CD4-positive, alpha-beta memory T cell (primary cell): ENCODE measurements around the gene ANKHD1. TPM values are rescaled to one million over a fixed set of nuclear protein-coding genes. Genes with fewer than 3 reads are reported as not detected.

ENCODE experiments used
- CTCF ChIA-PET: fragments of 350-600 bp; sonication (Branson Sonifier 250); formaldehyde crosslinking; loops from one replicate; lab custom pipeline; 2021; ENCODE audit warnings: inconsistent platforms; ENCODE audit not compliant: partially characterized antibody; lab: Charles Lee
- POLR2A ChIA-PET: fragments of 350-600 bp; sonication (Branson Sonifier 250); formaldehyde crosslinking; loops from one replicate; lab custom pipeline; 2021; ENCODE audit not compliant: partially characterized antibody; lab: Charles Lee
- DNase-seq, 5 donors: peaks; one replicate each; pipeline versions ENCODE4 v3.0.0 to v3.0.0-alpha.2; 2020 to 2022; ENCODE audit warnings: mixed read lengths in 1 of 5
- H3K27ac ChIP-seq: one replicate; pipeline ENCODE4 v1.7.0; 2013; ENCODE audit warnings: low read depth, low read length
- H3K27me3 ChIP-seq: 2 replicates; pipeline ENCODE4 v1.7.0; 2013; ENCODE audit warnings: mild to moderate bottlenecking, low read length, moderate library complexity; ENCODE audit not compliant: insufficient read depth
- H3K36me3 ChIP-seq: 2 replicates; pipeline ENCODE4 v1.7.0; 2013; ENCODE audit warnings: mild to moderate bottlenecking, low read length, moderate library complexity; ENCODE audit not compliant: insufficient read depth
- H3K4me1 ChIP-seq: 2 replicates; pipeline ENCODE4 v1.7.0; 2013; ENCODE audit warnings: mild to moderate bottlenecking, low read length, moderate library complexity; ENCODE audit not compliant: insufficient read depth
- H3K4me3 ChIP-seq, 2 donors: one replicate each; pipeline ENCODE4 v1.7.0; 2013; ENCODE audit warnings: low read length in 2 of 2, mild to moderate bottlenecking in 1 of 2
- H3K9me3 ChIP-seq, 2 donors: one replicate each; pipeline ENCODE4 v1.7.0; 2013; ENCODE audit warnings: low read length in 2 of 2, control low read depth in 1 of 2; ENCODE audit not compliant: control insufficient read depth in 1 of 2
- H3K27ac Mint-ChIP-seq, 7 donors: one replicate each; pipeline ENCODE4 v1.8.0; 2020 to 2021; ENCODE audit warnings: mixed read lengths in 7 of 7, mild to moderate bottlenecking in 6 of 7, inconsistent platforms in 3 of 7, moderate library complexity in 3 of 7
- H3K27me3 Mint-ChIP-seq, 2 donors: one replicate each; pipeline ENCODE4 v1.8.0; 2020 to 2021; ENCODE audit warnings: mixed read lengths in 2 of 2
- H3K36me3 Mint-ChIP-seq, 2 donors: one replicate each; pipeline ENCODE4 v1.8.0; 2020 to 2021; ENCODE audit warnings: mixed read lengths in 2 of 2, inconsistent platforms in 1 of 2, mild to moderate bottlenecking in 1 of 2
- H3K4me1 Mint-ChIP-seq, 4 donors: one replicate each; pipeline ENCODE4 v1.8.0; 2020 to 2021; ENCODE audit warnings: mixed read lengths in 4 of 4, mild to moderate bottlenecking in 1 of 4
- H3K4me3 Mint-ChIP-seq, 8 donors: one replicate each; pipeline ENCODE4 v1.8.0; 2020 to 2021; ENCODE audit warnings: mixed read lengths in 8 of 8, mild to moderate bottlenecking in 7 of 8, moderate library complexity in 6 of 8, inconsistent platforms in 3 of 8
- H3K9me3 Mint-ChIP-seq, 8 donors: one replicate each; pipeline ENCODE4 v1.8.0; 2020 to 2021; ENCODE audit warnings: mixed read lengths in 8 of 8, mild to moderate bottlenecking in 5 of 8, inconsistent platforms in 3 of 8, moderate library complexity in 1 of 8
- intact Hi-C: fragments of 100-400 bp; cut with micrococcal nuclease; formaldehyde crosslinking; loops from one replicate; pipeline ENCODE4 v1.15.1; 2023
- polyA plus RNA-seq, 2 donors: library from polyadenylated mRNA; unstranded; fragments of 300-500 nt; fragmentation: Illumina TruSeq; gene quantifications; one replicate each; pipeline ENCODE4 v1.2.3, GENCODE V29; 2021
- total RNA-seq, 2 experiments: library from RNA; stranded (reverse); gene quantifications; one replicate each; pipeline ENCODE4 v1.2.3, GENCODE V29; 2021

Gene ANKHD1
- total and polyA plus RNA-seq, 4 experiments from 2014 or later = 58.6 to 252 (median 164) TPM

DNA sequence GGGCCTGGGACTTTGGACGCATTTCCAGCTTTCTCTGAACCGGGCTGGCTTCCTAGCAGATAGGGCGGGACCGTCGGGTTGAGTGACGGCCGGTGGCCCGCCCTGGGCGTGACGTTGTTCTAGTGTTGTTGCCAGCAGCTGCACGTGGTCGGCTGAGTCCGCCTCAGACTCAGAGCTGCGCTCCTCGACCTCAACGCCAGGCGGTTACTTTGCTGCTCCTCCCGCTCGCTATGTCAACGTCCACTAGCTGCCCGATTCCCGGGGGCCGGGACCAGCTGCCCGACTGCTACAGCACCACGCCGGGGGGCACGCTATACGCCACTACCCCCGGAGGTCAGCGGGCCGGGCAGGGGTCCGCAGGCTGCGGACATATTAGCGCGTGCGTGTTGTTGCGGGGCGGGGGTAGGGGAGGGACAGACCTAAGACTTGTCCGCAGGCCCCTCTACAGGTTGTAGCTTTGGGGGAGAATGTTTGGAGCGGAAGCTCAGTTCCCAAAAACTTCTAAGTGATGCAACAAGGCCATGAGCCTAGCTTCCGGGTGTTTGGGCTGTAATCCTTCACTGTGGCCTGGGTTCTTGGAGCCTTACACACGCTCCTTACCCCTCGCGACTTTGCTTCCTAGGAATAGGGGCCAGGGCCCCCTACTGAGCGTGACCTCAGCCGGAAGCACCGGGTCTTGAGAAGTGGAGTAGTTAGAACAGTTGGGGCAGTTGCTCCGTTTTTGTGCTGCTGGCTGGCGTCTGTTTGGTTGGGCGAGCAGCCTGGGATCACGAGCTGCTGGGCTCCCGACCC is 146.1 kb downstream of the ANKHD1 start, which contains the start of gene EIF4EBP3:
TSS of gene EIF4EBP3 (plus strand) at position 155 of the 792 bp plus-strand sequence. CDS start at position 231, 76 bp downstream.
- ChIA-PET POLR2A (interaction anchor here (0.6 to 5.3 kb wide), 26 partner anchors 8 to 1069 kb away, joined by 3 to 79 read pairs (median 7); partner anchors contain the start of genes ANKHD1, APBB3, CD14 and HARS1), CTCF (interaction anchor here (0.6 to 3.7 kb wide), 22 partner anchors 9 to 175 kb away, joined by 3 to 49 read pairs (median 6); partner anchors contain the start of genes APBB3, CD14, IK and NDUFA2)
- Histone ChIP-seq H3K27ac (peak within 1 kb of the TSS; percentile 77), H3K36me3 (peaks cover 29% of the 10 kb centered on the region), H3K27me3 (no peaks in the 10 kb centered on the region), H3K4me3 (peak within 1 kb of the TSS; percentile 57 to 76), H3K9me3 (no peaks in the 10 kb centered on the region), H3K4me1 (peaks cover 30% of the 10 kb centered on the region)
- Mint-ChIP-seq H3K4me3 (peak within 1 kb of the TSS; percentile 85 to 93 (median 89)), H3K36me3 (peaks cover 23 to 48% of the 10 kb centered on the region in 2 donors), H3K4me1 (peaks cover 19 to 50% (median 26%) of the 10 kb centered on the region in 4 donors), H3K27ac (peak within 1 kb of the TSS; percentile 91 to 97 (median 97)), H3K27me3 (no peaks in the 10 kb centered on the region), H3K9me3 (peaks cover 0 to 3% (median 0%) of the 10 kb centered on the region in 8 donors)
- intact Hi-C loops = loop anchor here (1.0 kb wide), 4 partner anchors 10 to 100 kb away; partner anchors contain the start of genes APBB3, IK, NDUFA2 and SLC35A4
- peak; percentile 84 to 92 (median 87) for DNase-seq

DNA sequence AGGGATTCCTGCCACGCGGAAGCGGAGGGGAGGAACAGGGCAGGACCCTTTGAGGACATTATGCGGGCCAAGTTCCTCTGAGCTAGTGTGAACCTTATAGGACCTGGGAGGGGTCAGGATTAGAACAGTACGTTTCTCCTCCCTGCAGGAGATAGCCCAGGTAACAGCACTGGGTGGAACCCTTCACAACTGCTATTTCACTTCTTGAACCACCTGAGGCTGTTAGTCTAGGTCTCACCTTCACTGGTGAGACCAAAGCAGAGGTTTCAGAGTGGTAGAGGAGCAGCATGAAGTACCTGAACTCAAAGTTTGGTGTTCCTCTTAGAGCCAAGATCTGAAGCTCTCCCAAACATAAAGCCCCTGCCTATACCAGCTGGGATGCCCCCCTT is 146.7 kb downstream of the ANKHD1 start:
- no peak for DNase-seq

DNA sequence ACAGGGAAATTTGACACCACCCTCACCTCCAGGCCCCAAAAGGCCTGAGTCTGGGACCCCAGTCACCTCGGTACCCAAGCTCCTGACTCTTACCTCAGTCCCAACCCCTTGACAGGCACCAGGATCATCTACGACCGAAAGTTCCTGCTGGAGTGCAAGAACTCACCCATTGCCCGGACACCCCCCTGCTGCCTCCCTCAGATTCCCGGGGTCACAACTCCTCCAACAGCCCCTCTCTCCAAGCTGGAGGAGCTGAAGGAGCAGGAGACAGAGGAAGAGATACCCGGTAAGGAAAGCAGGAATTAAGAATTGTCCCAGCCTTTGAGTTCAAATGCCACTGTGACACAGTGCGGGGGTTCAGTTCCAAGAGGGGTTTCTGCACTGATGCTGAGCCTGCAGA is 147.2 kb downstream of the ANKHD1 start:
- Mint-ChIP-seq H3K27ac (peak overlapping the region; percentile 91 to 97 (median 97)), H3K36me3 (peaks cover 32 to 50% of the 10 kb centered on the region in 2 donors), H3K9me3 (peaks cover 0 to 3% (median 0%) of the 10 kb centered on the region in 8 donors), H3K27me3 (no peaks in the 10 kb centered on the region), H3K4me1 (peaks cover 27 to 61% (median 35%) of the 10 kb centered on the region in 4 donors), H3K4me3 (peak overlapping the region in 7 of 8 donors; percentile 9 to 91 (median 66))
- ChIA-PET CTCF (interaction anchor here (0.9 to 3.7 kb wide), 9 partner anchors 8 to 173 kb away, joined by 4 to 49 read pairs (median 13); partner anchors contain the start of genes CD14, IK, NDUFA2 and SRA1), POLR2A (interaction anchor here (0.6 to 5.3 kb wide), 14 partner anchors 10 to 435 kb away, joined by 3 to 79 read pairs (median 16); partner anchors contain the start of genes ANKHD1, APBB3, CD14 and HARS1)
- peak overlapping the region; percentile 77 for H3K27ac ChIP-seq
- peaks cover 29% of the 10 kb centered on the region for H3K36me3 ChIP-seq
- no peak for DNase-seq
- no peaks in the 10 kb centered on the region for H3K27me3 ChIP-seq
- no peaks in the 10 kb centered on the region for H3K9me3 ChIP-seq
- intact Hi-C loops = no loop called here
- no peak overlapping the region for H3K4me3 ChIP-seq
- H3K4me1 ChIP-seq = peaks cover 36% of the 10 kb centered on the region

More for the DNA sequence above, 146.7 kb downstream of the ANKHD1 start:
- CTCF ChIA-PET = interaction anchor here (0.9 to 3.7 kb wide), 14 partner anchors 8 to 174 kb away, joined by 3 to 49 read pairs (median 9); partner anchors contain the start of genes APBB3, CD14, IK and NDUFA2
- peak overlapping the region; percentile 91 to 97 (median 97) for H3K27ac Mint-ChIP-seq
- H3K4me1 ChIP-seq = peaks cover 31% of the 10 kb centered on the region
- peak overlapping the region; percentile 85 to 93 (median 89) for H3K4me3 Mint-ChIP-seq
- peaks cover 22 to 56% (median 31%) of the 10 kb centered on the region in 4 donors for H3K4me1 Mint-ChIP-seq
- peak overlapping the region; percentile 57 to 76 for H3K4me3 ChIP-seq
- H3K27me3 ChIP-seq = no peaks in the 10 kb centered on the region
- no peaks in the 10 kb centered on the region for H3K27me3 Mint-ChIP-seq
- intact Hi-C loops = no loop called here
- peak overlapping the region; percentile 77 for H3K27ac ChIP-seq
- peaks cover 0 to 3% (median 0%) of the 10 kb centered on the region in 8 donors for H3K9me3 Mint-ChIP-seq
- POLR2A ChIA-PET = interaction anchor here (0.6 to 5.3 kb wide), 20 partner anchors 8 to 1069 kb away, joined by 3 to 79 read pairs (median 6); partner anchors contain the start of genes ANKHD1, APBB3, CD14 and HARS1
- H3K36me3 ChIP-seq = peaks cover 29% of the 10 kb centered on the region
- H3K9me3 ChIP-seq = no peaks in the 10 kb centered on the region
- H3K36me3 Mint-ChIP-seq = peaks cover 29 to 48% of the 10 kb centered on the region in 2 donors

DNA sequence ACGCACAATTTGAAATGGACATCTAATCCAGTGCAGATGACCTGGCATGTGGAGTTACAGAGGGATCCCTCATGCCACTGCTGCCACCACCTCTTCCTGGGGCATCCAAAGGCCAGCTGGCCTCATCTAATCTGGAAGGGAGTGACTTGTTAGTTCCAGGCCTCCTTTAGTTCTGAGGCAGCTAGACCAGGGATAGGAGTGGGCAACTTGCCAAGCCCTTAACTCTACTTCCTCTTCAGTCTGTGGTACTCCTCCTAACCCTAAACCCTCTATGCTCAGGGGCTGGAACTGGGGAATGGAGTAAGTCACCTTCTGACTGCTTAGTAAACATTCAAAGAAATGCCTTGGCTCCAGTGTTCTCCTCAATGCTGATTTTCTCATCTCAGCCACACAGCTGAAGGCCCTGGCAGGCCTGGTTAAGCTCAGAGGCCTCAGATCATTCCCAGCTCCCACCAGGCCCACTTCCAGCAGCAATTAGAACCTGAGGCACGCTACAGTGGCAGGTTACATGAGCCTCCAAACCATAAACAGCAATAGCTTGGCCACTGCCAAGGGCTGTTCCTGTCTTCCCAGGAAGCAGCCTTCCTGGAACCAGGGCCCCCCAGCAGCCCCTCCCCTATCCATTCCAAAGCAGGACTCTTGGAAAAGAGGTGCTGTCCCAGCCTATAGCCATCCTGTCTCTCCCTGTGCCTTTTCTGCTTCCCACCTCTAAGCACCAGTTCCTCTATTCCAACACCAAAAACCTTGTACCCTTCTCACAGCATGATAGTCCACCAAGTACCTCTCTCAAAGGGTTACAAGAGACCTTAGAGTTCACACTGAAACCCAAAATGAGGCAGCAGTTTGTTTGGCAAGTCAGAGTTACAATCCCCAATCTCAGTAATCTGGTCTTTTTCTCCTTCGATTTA is 147.9 kb downstream of the ANKHD1 start:
- peaks cover 0 to 4% (median 0%) of the 10 kb centered on the region in 8 donors for H3K9me3 Mint-ChIP-seq
- intact Hi-C loops = no loop called here
- peak overlapping the region; percentile 5 to 91 (median 64) for H3K4me3 Mint-ChIP-seq
- H3K27ac Mint-ChIP-seq = peak overlapping the region; percentile 85 to 97 (median 97)
- POLR2A ChIA-PET = interaction anchor here (0.9 to 5.3 kb wide), 8 partner anchors 9 to 436 kb away, joined by 3 to 79 read pairs (median 24); partner anchors contain the start of genes ANKHD1, APBB3, HARS1 and HARS2
- peak overlapping the region; percentile 77 for H3K27ac ChIP-seq
- H3K27me3 ChIP-seq = no peaks in the 10 kb centered on the region
- H3K4me1 ChIP-seq = peaks cover 43% of the 10 kb centered on the region
- no peak overlapping the region for H3K4me3 ChIP-seq
- H3K36me3 Mint-ChIP-seq = peaks cover 26 to 51% of the 10 kb centered on the region in 2 donors
- H3K9me3 ChIP-seq = no peaks in the 10 kb centered on the region
- DNase-seq = no peak
- H3K36me3 ChIP-seq = peaks cover 29% of the 10 kb centered on the region
- H3K27me3 Mint-ChIP-seq = no peaks in the 10 kb centered on the region
- peaks cover 31 to 68% (median 41%) of the 10 kb centered on the region in 4 donors for H3K4me1 Mint-ChIP-seq
- CTCF ChIA-PET = interaction anchor here (2.3 to 2.7 kb wide), 4 partner anchors 7 to 162 kb away, joined by 6 to 13 read pairs (median 12); partner anchors contain the start of genes IK, NDUFA2 and SRA1

DNA sequence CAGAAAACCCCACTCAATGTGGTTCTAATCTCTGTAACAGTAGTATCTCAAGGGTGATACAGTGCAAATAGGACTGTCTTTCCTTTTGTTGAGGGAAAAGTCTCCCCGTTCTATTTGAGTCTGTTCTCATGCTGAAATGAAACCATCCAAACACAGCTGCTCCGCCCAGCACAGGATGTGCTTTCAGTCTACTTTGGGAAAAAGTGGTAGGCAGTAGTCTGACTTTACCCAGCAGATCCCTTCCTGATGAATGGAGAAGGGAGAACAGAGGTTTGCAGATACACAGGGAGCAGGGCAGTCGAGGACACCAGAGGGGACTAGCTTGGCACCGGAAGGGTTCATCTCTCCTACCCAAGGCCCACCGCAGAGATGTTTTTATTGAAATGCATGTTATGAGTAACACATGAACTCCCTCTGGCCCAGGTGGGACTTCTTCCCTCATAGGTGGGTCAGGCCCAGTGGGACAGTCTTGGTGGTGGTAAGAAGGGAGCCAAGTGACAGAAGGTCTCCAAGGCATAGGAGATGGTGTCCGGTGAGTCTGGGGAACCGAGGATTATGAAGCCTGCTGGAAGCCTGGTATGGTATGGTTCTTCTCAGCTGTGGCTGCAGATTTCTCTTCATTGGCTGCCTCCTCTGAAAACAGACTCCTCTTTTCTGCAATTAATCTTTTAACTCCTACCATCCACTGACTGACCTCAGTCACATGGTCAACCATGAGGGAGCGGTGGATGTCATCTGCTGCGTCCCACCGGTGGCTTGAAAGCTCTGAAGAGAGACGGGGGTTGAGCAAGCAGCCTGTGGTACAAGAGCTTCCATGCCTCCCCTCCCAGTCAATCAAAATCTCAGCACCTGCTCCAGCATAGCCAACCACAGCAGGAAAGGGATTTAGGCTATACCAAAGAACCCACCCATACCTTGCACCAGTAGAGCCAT is 148.8 kb downstream of the ANKHD1 start:
- ChIA-PET CTCF (no interaction called here), POLR2A (interaction anchor here (1.4 to 5.3 kb wide), 4 partner anchors 8 to 96 kb away, joined by 4 to 79 read pairs (median 64); partner anchors contain the start of genes APBB3, IK, NDUFA2 and SLC35A4)
- H3K36me3 ChIP-seq = peaks cover 29% of the 10 kb centered on the region
- no peaks in the 10 kb centered on the region for H3K9me3 ChIP-seq
- H3K4me1 ChIP-seq = peaks cover 50% of the 10 kb centered on the region
- no peak overlapping the region for H3K4me3 ChIP-seq
- H3K4me3 Mint-ChIP-seq = peak overlapping the region in 1 of 8 donors; percentile 26
- no peak overlapping the region for H3K27ac ChIP-seq
- DNase-seq = no peak
- peak overlapping the region; percentile 72 to 97 (median 91) for H3K27ac Mint-ChIP-seq
- no peaks in the 10 kb centered on the region for H3K27me3 Mint-ChIP-seq
- intact Hi-C loops = no loop called here
- H3K9me3 Mint-ChIP-seq = peaks cover 0 to 4% (median 0%) of the 10 kb centered on the region in 8 donors
- H3K36me3 Mint-ChIP-seq = peaks cover 22 to 47% of the 10 kb centered on the region in 2 donors
- H3K27me3 ChIP-seq = no peaks in the 10 kb centered on the region
- H3K4me1 Mint-ChIP-seq = peaks cover 36 to 76% (median 48%) of the 10 kb centered on the region in 4 donors
